Midbrain (tissue), 1 donor: ENCODE measurements around the gene TNNT3.

ENCODE experiments used
- DNase-seq: peaks from one replicate; lab custom pipeline; 2025; lab: John Stamatoyannopoulos, UW

The TNNT3 gene

GRCh38 chr11:1923201-1923956 lies 3.9 kb downstream of the TNNT3 start:
- no peak for DNase-seq

- DNase-seq: no peak
These were observed 4.7 kb downstream of the TNNT3 start for GRCh38 chr11:1924181-1924580.

- no peak for DNase-seq
These were observed 5.3 kb downstream of the TNNT3 start for GRCh38 chr11:1924646-1925372.

GRCh38 chr11:1925373-1926155 lies 6.1 kb downstream of the TNNT3 start:
- no peak for DNase-seq

- DNase-seq: no peak
These were observed 6.9 kb downstream of the TNNT3 start for GRCh38 chr11:1926156-1927025.

- no peak for DNase-seq
These were observed 7.7 kb downstream of the TNNT3 start for GRCh38 chr11:1927026-1927847.

- no peak for DNase-seq
These were observed 8.5 kb downstream of the TNNT3 start for GRCh38 chr11:1927848-1928469.

- DNase-seq: no peak
These were observed 9.0 kb downstream of the TNNT3 start for GRCh38 chr11:1928470-1928890.

- DNase-seq: no peak
These were observed 9.5 kb downstream of the TNNT3 start for GRCh38 chr11:1928891-1929541.

- DNase-seq: no peak
These were observed 10.3 kb downstream of the TNNT3 start for GRCh38 chr11:1929621-1930461.

GRCh38 chr11:1930462-1930830 lies 10.9 kb downstream of the TNNT3 start:
- DNase-seq: no peak

GRCh38 chr11:1931341-1932104 lies 12.0 kb downstream of the TNNT3 start:
- DNase-seq: no peak

GRCh38 chr11:1932105-1932480 lies 12.6 kb downstream of the TNNT3 start:
- DNase-seq: no peak

- no peak for DNase-seq
These were observed 13.2 kb downstream of the TNNT3 start for GRCh38 chr11:1932681-1933080.

- no peak for DNase-seq
These were observed 14.2 kb downstream of the TNNT3 start for GRCh38 chr11:1933416-1934334.

GRCh38 chr11:1934335-1935155 lies 15.0 kb downstream of the TNNT3 start:
- no peak for DNase-seq
